Measurements from ENCODE around the gene SRPK3.

DNA sequence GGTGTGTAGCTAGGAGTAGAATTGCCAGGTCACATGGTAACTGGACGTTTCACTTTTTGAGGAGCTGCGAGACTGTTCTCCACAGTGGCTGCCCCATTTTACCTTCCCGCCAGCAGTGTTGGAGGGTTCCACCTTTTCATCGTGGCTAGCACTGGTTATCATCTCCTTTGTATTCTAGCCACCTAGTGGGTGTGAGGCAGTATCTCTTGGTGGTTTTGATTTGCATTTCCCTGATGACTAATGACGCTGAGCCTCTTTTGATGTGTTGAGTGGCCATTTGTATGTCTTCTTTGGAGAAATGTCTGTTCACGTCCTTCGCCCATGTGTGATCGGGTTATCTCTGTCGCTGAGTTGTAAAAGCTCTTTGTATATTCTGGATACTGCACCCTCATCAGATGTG is 45.6 kb upstream of the SRPK3 start:
- TF ChIP-seq, protein P1, sequence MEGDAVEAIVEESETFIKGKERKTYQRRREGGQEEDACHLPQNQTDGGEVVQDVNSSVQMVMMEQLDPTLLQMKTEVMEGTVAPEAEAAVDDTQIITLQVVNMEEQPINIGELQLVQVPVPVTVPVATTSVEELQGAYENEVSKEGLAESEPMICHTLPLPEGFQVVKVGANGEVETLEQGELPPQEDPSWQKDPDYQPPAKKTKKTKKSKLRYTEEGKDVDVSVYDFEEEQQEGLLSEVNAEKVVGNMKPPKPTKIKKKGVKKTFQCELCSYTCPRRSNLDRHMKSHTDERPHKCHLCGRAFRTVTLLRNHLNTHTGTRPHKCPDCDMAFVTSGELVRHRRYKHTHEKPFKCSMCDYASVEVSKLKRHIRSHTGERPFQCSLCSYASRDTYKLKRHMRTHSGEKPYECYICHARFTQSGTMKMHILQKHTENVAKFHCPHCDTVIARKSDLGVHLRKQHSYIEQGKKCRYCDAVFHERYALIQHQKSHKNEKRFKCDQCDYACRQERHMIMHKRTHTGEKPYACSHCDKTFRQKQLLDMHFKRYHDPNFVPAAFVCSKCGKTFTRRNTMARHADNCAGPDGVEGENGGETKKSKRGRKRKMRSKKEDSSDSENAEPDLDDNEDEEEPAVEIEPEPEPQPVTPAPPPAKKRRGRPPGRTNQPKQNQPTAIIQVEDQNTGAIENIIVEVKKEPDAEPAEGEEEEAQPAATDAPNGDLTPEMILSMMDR (conservative IDR thresholded peaks at IDR 0.05) = no peak
- no peak for TF ChIP-seq EZH2 (IDR thresholded peaks at IDR 0.05; ENCODE audit: low read depth)

Measured in PC-9 (cell line).